HEK293T (cell line): ENCODE measurements around the gene DARS1.

ENCODE experiments used
- ARNT ChIP-seq: fragments of 450-650 bp; IDR thresholded peaks from 2 replicates; pipeline ENCODE4 v1.6.1; 2017; ENCODE audit warnings: mild to moderate bottlenecking
- BHLHE40 ChIP-seq: fragments of 450-650 bp; IDR thresholded peaks from 2 replicates; pipeline ENCODE4 v1.6.1; 2016; ENCODE audit warnings: mild to moderate bottlenecking, moderate library complexity, borderline replicate concordance
- ELF4 ChIP-seq: fragments of 450-650 bp; IDR thresholded peaks from 2 replicates; pipeline ENCODE4 v1.6.1; 2017; ENCODE audit warnings: antibody characterized with exemption
- FOXA1 ChIP-seq: fragments of 450-650 bp; IDR thresholded peaks from 2 replicates; pipeline ENCODE4 v1.6.1; 2016; ENCODE audit warnings: mild to moderate bottlenecking
- FOXK2 ChIP-seq: fragments of 450-650 bp; IDR thresholded peaks from 2 replicates; pipeline ENCODE4 v1.6.1; 2016; ENCODE audit warnings: mild to moderate bottlenecking
- FOXM1 ChIP-seq: fragments of 450-650 bp; IDR thresholded peaks from 2 replicates; pipeline ENCODE4 v1.6.1; 2017; ENCODE audit warnings: mild to moderate bottlenecking, borderline replicate concordance
- HDGF ChIP-seq: fragments of 450-650 bp; IDR thresholded peaks from 2 replicates; pipeline ENCODE4 v1.6.1; 2017; ENCODE audit warnings: antibody characterized with exemption, borderline replicate concordance
- L3MBTL2 ChIP-seq: fragments of 450-650 bp; conservative IDR thresholded peaks from 2 replicates; pipeline ENCODE4 v1.6.1; 2016; ENCODE audit warnings: mild to moderate bottlenecking
- LEF1 ChIP-seq: fragments of 450-650 bp; IDR thresholded peaks from 2 replicates; pipeline ENCODE4 v1.6.1; 2017; ENCODE audit warnings: mild to moderate bottlenecking, borderline replicate concordance
- PKNOX1 ChIP-seq: fragments of 450-650 bp; IDR thresholded peaks from 2 replicates; pipeline ENCODE4 v1.6.1; 2016
- SP1 ChIP-seq: fragments of 450-650 bp; IDR thresholded peaks from 2 replicates; pipeline ENCODE4 v1.6.1; 2017
- SUZ12 ChIP-seq: fragments of 450-650 bp; IDR thresholded peaks from 2 replicates; pipeline ENCODE4 v1.6.1; 2016; ENCODE audit warnings: mild to moderate bottlenecking
- TARDBP ChIP-seq: fragments of 450-650 bp; IDR thresholded peaks from 2 replicates; pipeline ENCODE4 v1.6.1; 2016
- ZNF384 ChIP-seq: fragments of 450-650 bp; IDR thresholded peaks from 2 replicates; pipeline ENCODE4 v1.6.1; 2016

GRCh38 chr2:136001131-136001530 is 15.7 kb upstream of the DARS1 start:
- no peak for TF ChIP-seq SUZ12
- TF ChIP-seq HDGF = no peak
- TF ChIP-seq ZNF384 = no peak
- TF ChIP-seq PKNOX1 = no peak
- no peak for TF ChIP-seq ARNT
- no peak for TF ChIP-seq FOXA1
- TF ChIP-seq ELF4 = no peak
- TF ChIP-seq FOXM1 = no peak
- TF ChIP-seq TARDBP = no peak
- no peak for TF ChIP-seq L3MBTL2
- no peak for TF ChIP-seq SP1
- no peak for TF ChIP-seq BHLHE40
- no peak for TF ChIP-seq LEF1
- TF ChIP-seq FOXK2 = no peak
